HG03571 (cell line): ENCODE data around the gene SELENOH.

Experiments
- ATAC-seq: cut with Tn5 transposase; IDR thresholded peaks from one replicate; pipeline ENCODE4 v1.9.1; 2021; ENCODE audit not compliant: unreplicated experiment

Gene SELENOH

GRCh38 chr11:57778318-57779037 lies 37.2 kb downstream of the SELENOH start:
- no peak for ATAC-seq

GRCh38 chr11:57779276-57779675 lies 38.0 kb downstream of the SELENOH start:
- no peak for ATAC-seq

DNA sequence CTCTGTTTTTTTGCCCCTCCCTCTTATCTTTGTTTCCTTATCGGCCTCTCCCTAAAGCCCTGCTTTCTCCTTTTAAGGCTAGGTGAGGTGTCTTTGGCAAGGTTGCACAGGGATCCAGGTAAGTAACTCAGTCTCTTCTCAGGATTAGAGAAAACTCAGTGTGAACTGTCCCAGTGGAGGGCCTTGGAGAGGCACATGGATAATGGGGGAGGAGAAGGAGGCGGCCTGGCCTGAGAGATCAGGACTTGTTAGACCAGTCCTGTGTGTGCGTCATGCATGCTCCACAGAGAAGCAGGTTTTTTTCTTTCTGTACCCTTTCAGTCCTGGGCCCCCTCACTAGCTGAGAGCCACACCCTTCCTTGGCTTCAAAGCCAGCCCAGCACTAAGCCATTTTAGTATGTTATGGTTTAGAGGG lies 40.2 kb downstream of the SELENOH start:
- ATAC-seq = no peak

DNA sequence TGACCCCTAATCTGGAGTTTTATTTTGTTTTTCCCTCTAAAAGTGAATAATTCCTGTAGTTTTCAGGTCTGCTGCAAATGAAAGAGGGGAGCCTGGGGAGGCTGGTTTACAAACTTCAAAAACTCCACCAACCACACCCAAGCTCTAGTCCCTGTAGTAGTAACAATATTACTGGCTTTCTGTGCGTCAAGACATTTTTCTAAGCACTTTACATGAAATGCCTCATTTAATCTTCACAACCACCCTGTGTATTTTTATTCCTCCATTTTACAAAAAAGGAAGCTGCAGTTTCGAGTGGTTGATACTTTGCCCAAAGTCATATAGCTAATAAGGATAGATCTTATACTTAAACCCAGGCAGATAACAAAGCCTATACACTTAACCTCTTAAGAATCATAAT lies 43.8 kb downstream of the SELENOH start:
- no peak for ATAC-seq

DNA sequence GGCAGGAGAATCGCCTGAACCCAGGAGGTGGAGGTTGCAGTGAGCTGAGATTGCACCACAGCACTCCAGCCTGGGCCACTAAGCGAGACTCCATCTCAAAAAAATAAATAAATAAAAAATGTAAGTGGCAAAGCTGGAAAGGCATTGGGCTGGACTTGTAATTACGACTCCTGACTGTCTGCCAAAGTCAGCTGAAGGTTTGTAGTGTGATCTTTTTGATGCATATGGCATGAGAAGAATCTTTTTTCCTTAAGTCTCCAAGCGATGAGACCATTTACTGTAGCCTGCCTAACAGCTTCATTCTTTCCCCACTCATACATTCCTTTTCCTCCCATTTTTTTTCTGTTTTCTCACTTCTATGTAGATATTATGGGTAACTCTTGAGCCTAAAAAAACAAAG lies 45.1 kb downstream of the SELENOH start:
- ATAC-seq = no peak

- ATAC-seq = no peak
Observed at GRCh38 chr11:57787006-57787604, 45.8 kb downstream of the SELENOH start.

- ATAC-seq = no peak
Observed at GRCh38 chr11:57787920-57788702, 46.8 kb downstream of the SELENOH start.

DNA sequence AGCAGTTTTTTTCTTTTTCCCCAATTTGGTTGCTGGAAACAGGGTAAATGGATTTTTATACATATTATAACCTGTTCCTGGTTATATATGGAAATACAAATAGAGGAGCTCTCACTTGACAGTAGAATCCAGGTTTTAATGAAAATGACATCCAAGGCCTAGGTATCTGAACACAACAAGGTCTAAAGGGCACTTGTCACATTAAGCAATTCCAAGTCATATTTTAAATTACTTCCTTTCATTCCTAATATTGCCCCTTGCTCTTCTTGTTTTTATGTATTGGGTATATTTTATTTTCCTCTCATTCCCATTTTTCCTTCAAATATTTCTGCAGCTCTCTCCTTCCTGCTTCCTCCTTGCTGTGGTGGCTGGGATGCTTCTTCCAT lies 47.4 kb downstream of the SELENOH start:
- no peak for ATAC-seq

DNA sequence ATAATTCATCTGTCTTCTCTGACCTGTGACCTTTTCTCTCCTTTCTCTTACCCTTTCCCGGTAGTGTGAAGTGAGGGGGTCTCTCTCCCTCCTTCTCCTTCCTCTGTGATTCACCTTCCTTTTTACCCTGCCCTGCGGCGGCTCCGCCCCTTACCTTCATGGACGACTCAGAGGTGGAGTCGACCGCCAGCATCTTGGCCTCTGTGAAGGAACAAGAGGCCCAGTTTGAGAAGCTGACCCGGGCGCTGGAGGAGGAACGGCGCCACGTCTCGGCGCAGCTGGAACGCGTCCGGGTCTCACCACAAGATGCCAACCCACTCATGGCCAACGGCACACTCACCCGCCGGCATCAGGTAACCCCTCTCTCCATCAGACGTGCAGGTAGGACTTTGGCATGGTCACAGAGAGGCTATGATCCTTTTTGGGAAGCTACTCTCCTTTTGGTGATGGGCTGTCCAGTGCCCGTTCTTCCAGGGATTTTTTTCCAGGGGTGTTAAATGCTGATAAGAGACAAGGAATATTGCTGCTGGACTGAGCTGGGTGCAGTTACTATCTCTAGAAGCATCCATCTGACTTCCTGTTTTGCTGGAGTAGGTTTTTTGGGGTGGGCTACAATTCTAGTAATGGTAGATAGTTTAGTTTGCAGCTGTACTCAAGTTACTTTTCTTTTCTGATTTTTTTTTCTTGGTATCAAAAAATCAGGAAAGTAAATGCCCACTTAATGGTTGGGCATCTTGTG lies 50.2 kb downstream of the SELENOH start:
- no peak for ATAC-seq

DNA sequence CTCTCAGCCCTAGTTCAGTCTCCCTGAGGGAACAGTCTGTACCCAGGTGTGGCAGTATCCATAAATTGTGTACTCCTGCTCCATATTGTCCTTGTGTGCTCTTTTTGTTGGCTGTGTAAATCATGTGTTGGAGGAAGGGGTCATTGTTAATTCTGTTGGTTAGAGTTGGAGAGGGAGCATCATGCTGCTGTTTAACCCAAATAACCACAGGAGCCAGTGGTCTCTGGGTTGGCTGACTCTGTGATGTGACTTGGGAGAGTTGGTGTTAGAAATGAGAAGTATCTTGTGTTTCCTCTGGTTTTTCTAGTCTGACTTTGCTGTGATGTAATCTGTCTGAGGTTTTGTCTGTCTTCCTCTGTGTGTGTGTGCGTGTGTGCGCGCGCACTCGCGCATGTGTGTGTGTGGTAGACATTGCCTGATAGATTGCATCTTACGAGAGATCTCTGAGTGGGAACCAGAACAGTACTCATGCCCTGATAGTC lies 50.8 kb downstream of the SELENOH start:
- ATAC-seq = peak; percentile 87

DNA sequence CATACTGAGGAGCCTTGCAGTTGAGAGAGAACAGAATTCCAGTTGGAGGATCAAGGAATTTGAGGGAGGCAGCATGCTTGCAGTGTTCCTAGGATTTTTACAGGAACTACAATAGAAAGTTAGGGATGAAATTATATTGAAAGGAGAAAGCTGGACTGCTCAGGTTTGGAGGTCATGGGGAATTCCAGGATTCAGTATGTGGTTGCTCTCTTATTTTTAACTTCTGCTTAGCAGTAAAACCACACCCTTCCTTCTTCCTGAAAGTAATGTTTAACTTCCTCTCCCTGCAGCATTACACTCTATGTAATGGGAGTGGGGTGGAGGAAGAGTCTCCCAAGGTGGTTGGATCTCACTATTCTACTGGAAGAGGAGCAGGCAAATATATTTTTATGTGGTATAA lies 51.6 kb downstream of the SELENOH start:
- ATAC-seq = no peak
